HepG2 (cell line): ENCODE measurements around the gene TOB2. TPM values are rescaled to one million over a fixed set of nuclear protein-coding genes. Genes with fewer than 3 reads are reported as not detected.
A peak's percentile ranks its signal among the peaks of the same experiment; 100 is the strongest.

ENCODE experiments used
- ATAC-seq: fragments of 200-7000 bp; cut with Tn5 transposase; 3 replicates; pipeline ENCODE4 v1.9.1; 2020; ENCODE audit warnings: mild to moderate bottlenecking, moderate library complexity
- BruUV-seq: library from RNA; stranded (reverse); fragments of 400-500 nt; replicated peaks from 2 replicates; lab custom pipeline; 2021; lab: Mats Ljungman, UMichigan
- CTCF ChIA-PET: fragments of 300-600 bp; formaldehyde crosslinking; extraction: SDS; loops from one replicate; lab custom pipeline; 2021; ENCODE audit warnings: low total read pairs, inconsistent platforms, low intra/inter-chr PET ratio; lab: Yijun Ruan, JAX
- POLR2A ChIA-PET: fragments of 350-600 bp; sonication (Branson Sonifier 250); formaldehyde crosslinking; loops from one replicate; lab custom pipeline; 2020; ENCODE audit warnings: antibody characterized with exemption, inconsistent platforms; lab: Yijun Ruan, JAX
- DNase-seq: peaks from one replicate; pipeline ENCODE4 v3.0.0-alpha.2; 2015; ENCODE audit warnings: low spot score
- FAIRE-seq: peaks from 3 replicates; lab custom pipeline; 2011; peaks lifted over from hg19 to GRCh38; lab: Jason Lieb, UNC
- H2AFZ ChIP-seq: one replicate; pipeline ENCODE4 v1.6.1; 2011; ENCODE audit warnings: low read length, inconsistent platforms
- H3K27ac ChIP-seq: fragments of 300-600 bp; 3 replicates; pipeline ENCODE4 v1.8.0; 2011; ENCODE audit warnings: mixed run types, mild to moderate bottlenecking, mixed read lengths, low read length, inconsistent platforms; ENCODE audit not compliant: insufficient read depth; ENCODE audit errors: extremely low read length
- H3K27me3 ChIP-seq, 2 experiments: fragments of 200-600 bp in 1 of 2; 2 replicates in 1 of 2; 3 replicates in 1 of 2; pipeline versions ENCODE4 v1.6.0 to v1.8.0; 2011; ENCODE audit warnings: low read length in 2 of 2, mild to moderate bottlenecking in 2 of 2, moderate library complexity in 2 of 2, inconsistent platforms in 1 of 2; ENCODE audit not compliant: insufficient read depth in 2 of 2, control insufficient read depth in 1 of 2
- H3K36me3 ChIP-seq, 2 experiments: fragments of 200-600 bp in 1 of 2; replicated peaks in 1 of 2; 2 replicates in 1 of 2; 3 replicates in 1 of 2; pipeline versions ENCODE4 v1.5.1 to v1.8.0; 2011; ENCODE audit warnings: low read length in 2 of 2, inconsistent platforms in 1 of 2; ENCODE audit not compliant: insufficient read depth in 2 of 2, control insufficient read depth in 1 of 2
- H3K4me1 ChIP-seq: 2 replicates; pipeline ENCODE4 v1.5.1; 2012; ENCODE audit warnings: low read length, inconsistent platforms; ENCODE audit not compliant: insufficient read depth
- H3K4me2 ChIP-seq: 2 replicates; pipeline ENCODE4 v1.6.0; 2011; ENCODE audit warnings: low read depth, low read length, inconsistent platforms
- H3K4me3 ChIP-seq, 3 experiments: fragments of 200-600 bp in 1 of 3; sonication (generic), shearing (Covaris generic) in 1 of 3; replicated peaks in 1 of 3; 2 replicates each; pipeline ENCODE4 v1.5.1; 2011 to 2016; ENCODE audit warnings: low read length in 3 of 3, inconsistent platforms in 2 of 3, low read depth in 2 of 3, mild to moderate bottlenecking in 2 of 3, control low read depth in 1 of 3, mixed read lengths in 1 of 3; ENCODE audit not compliant: insufficient read depth in 1 of 3
- H3K79me2 ChIP-seq: one replicate; pipeline ENCODE4 v1.6.1; 2011; ENCODE audit warnings: low read length, inconsistent platforms; ENCODE audit not compliant: insufficient read depth
- H3K9ac ChIP-seq: 2 replicates; pipeline ENCODE4 v1.6.0; 2011; ENCODE audit warnings: mild to moderate bottlenecking, low read depth, low read length, inconsistent platforms; ENCODE audit not compliant: insufficient read depth
- H3K9me3 ChIP-seq: 2 replicates; pipeline ENCODE4 v1.5.1; 2012; ENCODE audit warnings: mild to moderate bottlenecking, low read length
- H4K20me1 ChIP-seq: 2 replicates; pipeline ENCODE4 v1.6.0; 2011; ENCODE audit warnings: inconsistent platforms, mild to moderate bottlenecking, low read length, moderate library complexity; ENCODE audit not compliant: insufficient read depth
- ZNF12 ChIP-seq: sonication (generic); formaldehyde crosslinking; IDR thresholded peaks from 2 replicates; pipeline ENCODE4 v1.5.0; 2020; ENCODE audit warnings: missing genetic modification reagents
- ZNF432 ChIP-seq: sonication (generic); formaldehyde crosslinking; IDR thresholded peaks from 2 replicates; pipeline ENCODE4 v1.5.0; 2020; ENCODE audit warnings: missing genetic modification reagents, mild to moderate bottlenecking, borderline replicate concordance
- ZNF740 ChIP-seq: sonication (generic); formaldehyde crosslinking; IDR thresholded peaks from 2 replicates; pipeline ENCODE4 v1.4.0; 2020; ENCODE audit warnings: missing genetic modification reagents
- ZNF850 ChIP-seq: sonication (generic); formaldehyde crosslinking; conservative IDR thresholded peaks from 2 replicates; pipeline ENCODE4 v1.9.0; 2021; ENCODE audit warnings: mild to moderate bottlenecking, missing genetic modification reagents
- WGBS: methylation state at CpG from one replicate; pipeline ENCODE4 v1.1.6; 2017; ENCODE audit warnings: low lambda C conversion rate; 5-methylcytosine and 5-hydroxymethylcytosine counted together
- in situ Hi-C: cut with HindIII; loops from 2 replicates; pipeline ENCODE4 v1.10.0; 2017; ENCODE audit warnings: low pct_unique_long_range_greater_than_20kb; ENCODE audit not compliant: extremely low pct_ligation_motif_present
- intact Hi-C: fragments of 100-400 bp; cut with micrococcal nuclease; formaldehyde crosslinking; loops from one replicate; pipeline ENCODE4 v1.10.0; 2022; ENCODE audit not compliant: unreplicated experiment
- polyA plus RNA-seq, 8 experiments: library from polyadenylated mRNA; depleted of rRNA in 3 of 8; stranded (reverse) in 7 of 8; unstranded in 1 of 8; fragments of >200 nt; fragmentation: Illumina TruSeq in 4 of 8; extraction: Trizol in 4 of 8; gene quantifications; 2 replicates each; pipeline versions ENCODE4 v1.2.1 to v1.2.3, GENCODE V29; 2011 to 2016; ENCODE audit warnings: low read depth in 4 of 8, missing spikeins in 1 of 8, mixed read lengths in 1 of 8; ENCODE audit not compliant: insufficient read depth in 1 of 8
- total RNA-seq, 5 experiments: library from RNA; depleted of rRNA; stranded (reverse); fragments of >200 nt; fragmentation: Illumina TruSeq; extraction: Trizol; gene quantifications; 2 replicates each; pipeline ENCODE4 v1.2.3, GENCODE V29; 2016; ENCODE audit warnings: low read depth in 1 of 5

TOB2 gene
- total and polyA plus RNA-seq, 2 of the 13 experiments (the other 11 are each of a cell fraction or from before 2014, with no cell fraction given) = 12.2 to 13.7 TPM

DNA sequence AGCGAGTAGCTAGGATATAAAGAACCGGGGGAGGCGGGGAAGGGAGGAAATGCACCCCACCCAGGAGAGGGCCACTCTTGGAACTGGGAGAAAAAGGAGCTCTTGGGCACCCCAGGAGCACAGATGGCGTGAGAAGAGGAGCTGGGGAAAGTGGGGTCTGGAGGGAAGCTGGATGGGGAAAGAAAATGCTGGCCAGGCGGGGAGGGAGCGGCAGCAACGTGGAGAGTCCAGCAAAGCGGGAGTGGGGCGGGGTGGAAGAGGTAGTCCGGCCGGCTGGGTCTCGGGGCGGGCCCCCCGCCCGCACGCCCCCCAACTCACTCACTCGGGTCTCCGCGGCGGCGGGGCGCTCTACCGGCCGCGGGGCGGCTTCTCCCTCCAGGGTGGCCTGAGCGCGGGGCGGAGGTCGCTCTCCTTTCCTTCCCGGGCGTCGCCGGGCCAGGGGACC lies 522 bp downstream of the TOB2 start:
- peak overlapping the region; percentile 93 for H3K4me2 ChIP-seq
- intact Hi-C loops (loop anchor here (10.0 kb wide), 1 partner anchor 161 kb away; the partner anchor contains the start of gene RANGAP1), in situ Hi-C loops (no loop called here)
- TF ChIP-seq ZNF740 (CRISPR knock-in tag) (peak; percentile 50; the same call in 1 of the 2 replicates), ZNF12 (CRISPR knock-in tag) (no peak), ZNF850 (CRISPR knock-in tag) (0 out of 2 replicates have a peak, but pooled peaks have one; percentile 26), ZNF432 (CRISPR knock-in tag) (0 out of 2 replicates have a peak, but pooled peaks have one; percentile 20)
- CTCF ChIA-PET = no interaction called here
- BruUV-seq = no TSS peak
- FAIRE-seq = no peak
- H3K27ac ChIP-seq = peak overlapping the region; percentile 100
- under 1% methylated on average over 11 of the region's 34 CpGs for WGBS
- no peak overlapping the region for H2AFZ ChIP-seq
- peak overlapping the region; percentile 99 for H3K9ac ChIP-seq
- H3K27me3 ChIP-seq = no peaks in the 10 kb centered on the region; a peak in 1 of 5 replicates
- H3K4me3 ChIP-seq = peak overlapping the region; percentile 89 to 97 (median 90)
- H3K36me3 ChIP-seq = peaks cover 4 to 9% of the 10 kb centered on the region in 2 experiments; a peak in 3 of 5 replicates
- H4K20me1 ChIP-seq = peaks cover 9% of the 10 kb centered on the region
- peaks cover 54% of the 10 kb centered on the region for H3K79me2 ChIP-seq
- H3K4me1 ChIP-seq = peaks cover 27% of the 10 kb centered on the region
- DNase-seq = no peak
- POLR2A ChIA-PET = interaction anchor here (0.6 to 5.2 kb wide), 35 partner anchors 9 to 175 kb away, joined by 3 to 122 read pairs (median 5); partner anchors contain the start of genes ACO2, DESI1, PHF5A and PMM1
- H3K9me3 ChIP-seq = no peaks in the 10 kb centered on the region
- ATAC-seq = no peak
